Panc1 (cell line): ENCODE results near the gene EEIG2. TPM values are rescaled to one million over a fixed set of nuclear protein-coding genes. Genes with fewer than 3 reads are reported as not detected.

ENCODE experiments used
- ATAC-seq: fragments of 200-7000 bp; cut with Tn5 transposase; 2 replicates; pipeline ENCODE4 v1.9.1; 2020; ENCODE audit warnings: mild to moderate bottlenecking, moderate library complexity
- BruUV-seq: library from RNA; stranded (reverse); fragments of 400-500 nt; replicated peaks from 2 replicates; lab custom pipeline; 2021; lab: Mats Ljungman, UMichigan
- CTCF ChIA-PET: fragments of 300-600 bp; sonication (Branson Sonifier 250); formaldehyde crosslinking; loops from one replicate; lab custom pipeline; 2022; ENCODE audit warnings: antibody characterized with exemption; lab: Charles Lee
- POLR2A ChIA-PET: fragments of 300-600 bp; sonication (Branson Sonifier 250); formaldehyde crosslinking; loops from one replicate; lab custom pipeline; 2022; ENCODE audit warnings: antibody characterized with exemption; lab: Charles Lee
- DNase-seq: peaks from one replicate; pipeline ENCODE4 v3.0.0-alpha.2; 2010; ENCODE audit warnings: low read depth, low spot score
- H3K27ac ChIP-seq: 2 replicates; pipeline ENCODE4 v1.5.1; 2011; ENCODE audit warnings: mild to moderate bottlenecking, low read length, inconsistent platforms
- H3K27me3 ChIP-seq: fragments of 200-500 bp; sonication (Bioruptor generic); 2 replicates; pipeline ENCODE4 v1.6.0; 2014; ENCODE audit warnings: low read length, inconsistent platforms; ENCODE audit not compliant: control insufficient read depth, insufficient read depth
- H3K36me3 ChIP-seq: fragments of 200-500 bp; sonication (Bioruptor generic); 2 replicates; pipeline ENCODE4 v1.5.1; 2014; ENCODE audit warnings: inconsistent platforms, mild to moderate bottlenecking, low read length, moderate library complexity; ENCODE audit not compliant: control insufficient read depth, insufficient read depth
- H3K4me1 ChIP-seq: 2 replicates; pipeline ENCODE4 v1.5.1; 2011; ENCODE audit warnings: inconsistent platforms, mild to moderate bottlenecking, low read length, moderate library complexity; ENCODE audit not compliant: control insufficient read depth, insufficient read depth
- H3K4me3 ChIP-seq, 2 experiments: 2 replicates each; pipeline ENCODE4 v1.5.1; 2011 to 2012; ENCODE audit warnings: low read depth in 2 of 2, low read length in 2 of 2, mild to moderate bottlenecking in 2 of 2, inconsistent platforms in 1 of 2, moderate library complexity in 1 of 2
- H3K9me3 ChIP-seq: fragments of 200-500 bp; sonication (Bioruptor generic); 2 replicates; pipeline ENCODE4 v1.5.1; 2014; ENCODE audit warnings: low read depth, mild to moderate bottlenecking, inconsistent platforms, low read length, moderate library complexity; ENCODE audit not compliant: control insufficient read depth, insufficient read depth
- POLR2AphosphoS5 ChIP-seq: IDR thresholded peaks from 2 replicates; pipeline ENCODE4 v1.6.1; 2012; ENCODE audit warnings: mild to moderate bottlenecking, low read depth, low read length, moderate library complexity
- SIN3A ChIP-seq: IDR thresholded peaks from 2 replicates; pipeline ENCODE4 v1.6.1; 2012; ENCODE audit warnings: low read depth, mild to moderate bottlenecking, low read length, moderate library complexity, borderline replicate concordance; ENCODE audit not compliant: insufficient read depth
- TCF7L2 ChIP-seq: IDR thresholded peaks from 2 replicates; pipeline ENCODE4 v1.6.1; 2011; ENCODE audit warnings: mild to moderate bottlenecking, low read depth, low read length, inconsistent platforms
- in situ Hi-C: cut with HindIII; loops from 2 replicates; pipeline ENCODE4 v1.10.0; 2016; ENCODE audit warnings: low sequenced_read_pairs, low pct_unique_long_range_greater_than_20kb
- intact Hi-C: fragments of 100-400 bp; cut with micrococcal nuclease; formaldehyde crosslinking; loops from one replicate; pipeline ENCODE4 v1.10.0; 2022; ENCODE audit not compliant: unreplicated experiment
- total RNA-seq: library from RNA; stranded (reverse); gene quantifications from one replicate; pipeline ENCODE4 v1.2.1, GENCODE V29; 2021; ENCODE audit not compliant: unreplicated experiment
- TF ChIP-seq, protein P1 (sequence below): fragments of 450-650 bp; IDR thresholded peaks from 2 replicates; pipeline ENCODE4 v1.5.1; 2017; ENCODE audit warnings: mild to moderate bottlenecking
- TF ChIP-seq, protein P2 (sequence below), 2 experiments: IDR thresholded peaks; 2 replicates each; pipeline ENCODE4 v1.6.1; 2011 to 2012; ENCODE audit warnings: low read depth in 2 of 2, control low read depth in 1 of 2, low read length in 1 of 2, mild to moderate bottlenecking in 1 of 2, moderate library complexity in 1 of 2; ENCODE audit not compliant: insufficient read depth in 1 of 2

The EEIG2 gene
- total RNA-seq, 1 experiment from 2014 or later: 5.4 TPM

GRCh38 chr1:108556066-108556465 lies 3.8 kb upstream of the EEIG2 start:
- ChIA-PET POLR2A (no interaction called here), CTCF (no interaction called here)
- H3K27me3 ChIP-seq: no peaks in the 10 kb centered on the region
- H3K27ac ChIP-seq: no peak overlapping the region
- TF ChIP-seq POLR2AphosphoS5 (no peak), TCF7L2 (no peak), SIN3A (no peak)
- TF ChIP-seq, protein P1, sequence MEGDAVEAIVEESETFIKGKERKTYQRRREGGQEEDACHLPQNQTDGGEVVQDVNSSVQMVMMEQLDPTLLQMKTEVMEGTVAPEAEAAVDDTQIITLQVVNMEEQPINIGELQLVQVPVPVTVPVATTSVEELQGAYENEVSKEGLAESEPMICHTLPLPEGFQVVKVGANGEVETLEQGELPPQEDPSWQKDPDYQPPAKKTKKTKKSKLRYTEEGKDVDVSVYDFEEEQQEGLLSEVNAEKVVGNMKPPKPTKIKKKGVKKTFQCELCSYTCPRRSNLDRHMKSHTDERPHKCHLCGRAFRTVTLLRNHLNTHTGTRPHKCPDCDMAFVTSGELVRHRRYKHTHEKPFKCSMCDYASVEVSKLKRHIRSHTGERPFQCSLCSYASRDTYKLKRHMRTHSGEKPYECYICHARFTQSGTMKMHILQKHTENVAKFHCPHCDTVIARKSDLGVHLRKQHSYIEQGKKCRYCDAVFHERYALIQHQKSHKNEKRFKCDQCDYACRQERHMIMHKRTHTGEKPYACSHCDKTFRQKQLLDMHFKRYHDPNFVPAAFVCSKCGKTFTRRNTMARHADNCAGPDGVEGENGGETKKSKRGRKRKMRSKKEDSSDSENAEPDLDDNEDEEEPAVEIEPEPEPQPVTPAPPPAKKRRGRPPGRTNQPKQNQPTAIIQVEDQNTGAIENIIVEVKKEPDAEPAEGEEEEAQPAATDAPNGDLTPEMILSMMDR: no peak
- TF ChIP-seq, protein P2, sequence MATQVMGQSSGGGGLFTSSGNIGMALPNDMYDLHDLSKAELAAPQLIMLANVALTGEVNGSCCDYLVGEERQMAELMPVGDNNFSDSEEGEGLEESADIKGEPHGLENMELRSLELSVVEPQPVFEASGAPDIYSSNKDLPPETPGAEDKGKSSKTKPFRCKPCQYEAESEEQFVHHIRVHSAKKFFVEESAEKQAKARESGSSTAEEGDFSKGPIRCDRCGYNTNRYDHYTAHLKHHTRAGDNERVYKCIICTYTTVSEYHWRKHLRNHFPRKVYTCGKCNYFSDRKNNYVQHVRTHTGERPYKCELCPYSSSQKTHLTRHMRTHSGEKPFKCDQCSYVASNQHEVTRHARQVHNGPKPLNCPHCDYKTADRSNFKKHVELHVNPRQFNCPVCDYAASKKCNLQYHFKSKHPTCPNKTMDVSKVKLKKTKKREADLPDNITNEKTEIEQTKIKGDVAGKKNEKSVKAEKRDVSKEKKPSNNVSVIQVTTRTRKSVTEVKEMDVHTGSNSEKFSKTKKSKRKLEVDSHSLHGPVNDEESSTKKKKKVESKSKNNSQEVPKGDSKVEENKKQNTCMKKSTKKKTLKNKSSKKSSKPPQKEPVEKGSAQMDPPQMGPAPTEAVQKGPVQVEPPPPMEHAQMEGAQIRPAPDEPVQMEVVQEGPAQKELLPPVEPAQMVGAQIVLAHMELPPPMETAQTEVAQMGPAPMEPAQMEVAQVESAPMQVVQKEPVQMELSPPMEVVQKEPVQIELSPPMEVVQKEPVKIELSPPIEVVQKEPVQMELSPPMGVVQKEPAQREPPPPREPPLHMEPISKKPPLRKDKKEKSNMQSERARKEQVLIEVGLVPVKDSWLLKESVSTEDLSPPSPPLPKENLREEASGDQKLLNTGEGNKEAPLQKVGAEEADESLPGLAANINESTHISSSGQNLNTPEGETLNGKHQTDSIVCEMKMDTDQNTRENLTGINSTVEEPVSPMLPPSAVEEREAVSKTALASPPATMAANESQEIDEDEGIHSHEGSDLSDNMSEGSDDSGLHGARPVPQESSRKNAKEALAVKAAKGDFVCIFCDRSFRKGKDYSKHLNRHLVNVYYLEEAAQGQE (IDR thresholded peaks at IDR 0.05; ENCODE audit: insufficient read depth in 1 of 2, low read depth in 2 of 2, low read length in 1 of 2): no peak
- BruUV-seq: no TSS peak
- no peak for ATAC-seq
- intact Hi-C loops: no loop called here
- H3K36me3 ChIP-seq: no peaks in the 10 kb centered on the region
- H3K9me3 ChIP-seq: no peaks in the 10 kb centered on the region
- H3K4me3 ChIP-seq: no peak overlapping the region
- in situ Hi-C loops: no loop called here
- DNase-seq: no peak
- H3K4me1 ChIP-seq: peaks cover 3% of the 10 kb centered on the region

DNA sequence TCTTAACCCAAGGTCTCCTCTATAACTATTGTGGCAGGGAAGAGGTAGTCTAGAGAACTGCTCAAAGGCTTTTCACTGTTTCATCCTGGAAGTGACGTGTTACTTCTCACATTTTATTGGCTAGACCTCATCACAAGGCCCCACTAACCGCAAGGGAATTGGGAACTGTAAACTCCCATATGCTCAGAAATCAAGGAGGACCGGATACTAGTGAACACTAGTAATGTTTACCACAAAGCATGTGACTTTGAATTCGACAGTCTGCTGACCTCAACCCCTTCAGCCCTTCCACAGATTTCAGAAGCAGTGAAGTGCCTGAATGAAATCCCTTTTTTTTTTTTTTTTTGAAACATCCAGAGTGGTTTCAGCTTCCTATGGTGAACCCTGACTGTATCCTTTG lies 3.4 kb upstream of the EEIG2 start:
- POLR2A ChIA-PET: no interaction called here
- H3K9me3 ChIP-seq: no peaks in the 10 kb centered on the region
- intact Hi-C loops: no loop called here
- no peak for DNase-seq
- H3K27me3 ChIP-seq: no peaks in the 10 kb centered on the region
- CTCF ChIA-PET: no interaction called here
- no peak for TF ChIP-seq SIN3A
- TF ChIP-seq, protein P2 (IDR thresholded peaks at IDR 0.05; ENCODE audit: insufficient read depth in 1 of 2, low read depth in 2 of 2, low read length in 1 of 2): no peak
- TF ChIP-seq POLR2AphosphoS5: no peak
- no peak for TF ChIP-seq TCF7L2
- TF ChIP-seq, protein P1: no peak
- no peak overlapping the region for H3K4me3 ChIP-seq
- peaks cover 6% of the 10 kb centered on the region for H3K4me1 ChIP-seq
- no peak for ATAC-seq
- no peaks in the 10 kb centered on the region for H3K36me3 ChIP-seq
- in situ Hi-C loops: no loop called here
- H3K27ac ChIP-seq: no peak overlapping the region
- no TSS peak for BruUV-seq
